Esophagus squamous epithelium (tissue), 5 donors: ENCODE results near the gene LMOD1. TPM values are rescaled to one million over a fixed set of nuclear protein-coding genes. Genes with fewer than 3 reads are reported as not detected.
A peak's percentile ranks its signal among the peaks of the same experiment; 100 is the strongest.
"Not testable (repeated sequence)": the region's sequence is repeated elsewhere in the genome, so short reads cannot be mapped to it uniquely, and the experiment has no call there.

ENCODE experiments used
- DNase-seq: peaks from one replicate; lab custom pipeline; 2025; lab: John Stamatoyannopoulos, UW
- H3K27ac ChIP-seq, 4 donors: fragments of 200-600 bp; sonication (generic); one replicate each; pipeline ENCODE4 v1.5.1; 2016 to 2019; ENCODE audit warnings: mild to moderate bottlenecking in 1 of 4
- H3K27me3 ChIP-seq, 4 donors: fragments of 200-600 bp; sonication (generic); 1 replicate in 3 of 4; 2 replicates in 1 of 4; pipeline versions ENCODE4 v1.5.1 to v1.6.0; 2017 to 2021; ENCODE audit warnings: antibody characterized with exemption in 1 of 4
- H3K36me3 ChIP-seq, 3 donors: fragments of 200-600 bp; sonication (generic); one replicate each; pipeline ENCODE4 v1.5.1; 2016 to 2019
- H3K4me1 ChIP-seq, 3 donors: fragments of 200-600 bp; sonication (generic); one replicate each; pipeline ENCODE4 v1.5.1; 2017 to 2019
- H3K4me3 ChIP-seq, 4 donors: fragments of 200-600 bp; sonication (generic); 1 replicate in 3 of 4; 2 replicates in 1 of 4; pipeline ENCODE4 v1.5.1; 2016 to 2019; ENCODE audit warnings: mild to moderate bottlenecking in 2 of 4, moderate library complexity in 1 of 4
- H3K9me3 ChIP-seq, 3 donors: fragments of 200-600 bp; sonication (generic); one replicate each; pipeline ENCODE4 v1.5.1; 2016 to 2019
- POLR2A ChIP-seq, 4 donors: fragments of 450-650 bp; IDR thresholded peaks; one replicate each; pipeline ENCODE4 v1.6.1; 2017; ENCODE audit warnings: antibody characterized with exemption in 4 of 4, mild to moderate bottlenecking in 4 of 4, moderate library complexity in 3 of 4
- WGBS, 2 donors: methylation state at CpG; one replicate each; pipeline ENCODE4 v1.1.5; 2018; 5-methylcytosine and 5-hydroxymethylcytosine counted together
- intact Hi-C: fragments of 100-400 bp; cut with DNase I; formaldehyde crosslinking; loops from one replicate; pipeline ENCODE4 v1.15.0; 2022
- total RNA-seq, 4 donors: library from RNA; depleted of rRNA; stranded (reverse); fragments of >200 nt; gene quantifications; one replicate each; pipeline ENCODE4 v1.1.0, GENCODE V29; 2016
- TF ChIP-seq, protein P1 (sequence below), 6 experiments: fragments of 450-650 bp in 4 of 6; fragments of 200-600 bp in 2 of 6; sonication (generic) in 2 of 6; IDR thresholded peaks; one replicate each; pipeline ENCODE4 v1.5.1; 2016 to 2019; ENCODE audit warnings: antibody characterized with exemption in 6 of 6, mild to moderate bottlenecking in 4 of 6, moderate library complexity in 4 of 6
- donor health status: DM: yes; HTN: yes; CAD: no.

The LMOD1 gene
- total RNA-seq, 4 donors from 2014 or later = 8.3 to 157 (median 38.6) TPM

DNA sequence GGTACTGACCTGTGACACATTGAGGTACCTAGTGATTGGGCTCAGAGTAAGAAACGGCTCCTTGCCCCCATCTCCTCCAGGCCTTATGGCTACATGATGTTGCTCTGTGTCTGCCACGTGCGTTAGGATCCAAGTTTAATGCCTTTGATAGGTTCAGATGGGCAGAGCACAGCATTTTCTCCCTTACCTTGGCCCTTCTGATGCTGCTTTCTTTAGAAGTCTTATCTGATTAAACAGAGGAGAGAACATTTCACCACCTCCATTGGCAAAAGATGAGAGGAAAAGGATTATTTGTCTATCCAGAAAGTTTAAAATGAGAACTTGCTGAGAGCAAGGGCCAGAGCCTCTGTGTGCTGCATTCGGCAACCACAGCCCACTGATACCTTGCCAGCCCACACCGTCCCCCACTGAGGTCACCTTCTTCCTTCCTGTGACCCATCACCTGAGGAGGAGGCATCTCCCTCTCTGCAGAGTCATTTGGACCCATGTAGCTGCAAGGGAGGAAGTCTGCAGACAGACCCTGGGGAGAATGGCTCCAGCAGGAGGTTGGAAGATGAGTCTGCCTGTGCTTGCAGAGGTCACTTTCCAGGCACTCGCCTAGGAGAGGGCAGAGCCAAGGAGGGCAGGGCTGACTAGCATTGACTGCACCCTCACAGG, 41.0 kb downstream of the LMOD1 start:
- Histone ChIP-seq H3K4me1 (peaks cover 5 to 84% (median 45%) of the 10 kb centered on the region in 3 donors), H3K4me3 (no peak overlapping the region), H3K36me3 (no peaks in the 10 kb centered on the region), H3K27me3 (no peaks in the 10 kb centered on the region), H3K9me3 (no peaks in the 10 kb centered on the region), H3K27ac (peak overlapping the region; percentile 67 to 91 (median 88))
- WGBS, 2 donors = 32 to 44% methylated on average over 6 of the region's 6 CpGs
- no peak for DNase-seq
- TF ChIP-seq POLR2A (IDR thresholded peaks at IDR 0.05) = no peak
- TF ChIP-seq, protein P1, sequence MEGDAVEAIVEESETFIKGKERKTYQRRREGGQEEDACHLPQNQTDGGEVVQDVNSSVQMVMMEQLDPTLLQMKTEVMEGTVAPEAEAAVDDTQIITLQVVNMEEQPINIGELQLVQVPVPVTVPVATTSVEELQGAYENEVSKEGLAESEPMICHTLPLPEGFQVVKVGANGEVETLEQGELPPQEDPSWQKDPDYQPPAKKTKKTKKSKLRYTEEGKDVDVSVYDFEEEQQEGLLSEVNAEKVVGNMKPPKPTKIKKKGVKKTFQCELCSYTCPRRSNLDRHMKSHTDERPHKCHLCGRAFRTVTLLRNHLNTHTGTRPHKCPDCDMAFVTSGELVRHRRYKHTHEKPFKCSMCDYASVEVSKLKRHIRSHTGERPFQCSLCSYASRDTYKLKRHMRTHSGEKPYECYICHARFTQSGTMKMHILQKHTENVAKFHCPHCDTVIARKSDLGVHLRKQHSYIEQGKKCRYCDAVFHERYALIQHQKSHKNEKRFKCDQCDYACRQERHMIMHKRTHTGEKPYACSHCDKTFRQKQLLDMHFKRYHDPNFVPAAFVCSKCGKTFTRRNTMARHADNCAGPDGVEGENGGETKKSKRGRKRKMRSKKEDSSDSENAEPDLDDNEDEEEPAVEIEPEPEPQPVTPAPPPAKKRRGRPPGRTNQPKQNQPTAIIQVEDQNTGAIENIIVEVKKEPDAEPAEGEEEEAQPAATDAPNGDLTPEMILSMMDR (IDR thresholded peaks at IDR 0.05) = no peak
- intact Hi-C loops = no loop called here

DNA sequence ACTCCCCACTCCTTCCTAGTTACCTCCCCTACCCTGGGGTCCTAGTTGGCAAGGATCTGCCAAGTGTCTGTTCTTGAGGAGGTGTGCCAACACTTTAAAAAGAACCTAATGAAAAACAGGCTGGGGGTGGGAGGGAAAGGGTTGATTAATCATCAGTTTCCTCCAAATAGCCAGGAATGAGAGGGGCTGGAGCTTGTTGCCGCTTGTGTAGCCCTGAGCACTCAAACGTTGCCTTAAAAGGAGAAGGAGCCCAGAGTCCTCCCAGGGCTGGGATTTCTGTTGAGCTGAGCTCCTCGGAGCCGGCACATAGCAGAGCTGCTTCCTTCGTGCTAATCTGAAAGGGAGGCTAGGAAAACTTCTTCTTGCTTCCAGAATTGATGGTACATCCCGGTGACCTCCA, 41.8 kb downstream of the LMOD1 start:
- H3K27ac ChIP-seq = peak overlapping the region; percentile 68 to 91 (median 88)
- DNase-seq = no peak
- 20 to 32% methylated on average over 6 of the region's 6 CpGs for WGBS, 2 donors
- TF ChIP-seq POLR2A (IDR thresholded peaks at IDR 0.05) = no peak
- TF ChIP-seq, protein P1 (IDR thresholded peaks at IDR 0.05) = no peak
- H3K36me3 ChIP-seq = no peaks in the 10 kb centered on the region
- H3K27me3 ChIP-seq = no peaks in the 10 kb centered on the region
- H3K4me1 ChIP-seq = peaks cover 5 to 83% (median 45%) of the 10 kb centered on the region in 3 donors
- intact Hi-C loops = no loop called here
- H3K4me3 ChIP-seq = no peak overlapping the region
- H3K9me3 ChIP-seq = no peaks in the 10 kb centered on the region

- H3K36me3 ChIP-seq = no peaks in the 10 kb centered on the region
- TF ChIP-seq, protein P1 (IDR thresholded peaks at IDR 0.05) = no peak
- TF ChIP-seq POLR2A (IDR thresholded peaks at IDR 0.05) = no peak
- DNase-seq = no peak
Observed at GRCh38 chr1:201903135-201903534, 43.2 kb downstream of the LMOD1 start.

GRCh38 chr1:201902198-201902597, 44.1 kb downstream of the LMOD1 start:
- Histone ChIP-seq H3K27me3 (no peaks in the 10 kb centered on the region), H3K27ac (peak overlapping the region; percentile 68 to 91 (median 88)), H3K9me3 (no peaks in the 10 kb centered on the region), H3K4me3 (no peak overlapping the region), H3K36me3 (no peaks in the 10 kb centered on the region), H3K4me1 (peaks cover 5 to 83% (median 41%) of the 10 kb centered on the region in 3 donors)
- intact Hi-C loops = no loop called here
- TF ChIP-seq, protein P1 (IDR thresholded peaks at IDR 0.05) = no peak
- no peak for TF ChIP-seq POLR2A (IDR thresholded peaks at IDR 0.05)
- DNase-seq = no peak
- WGBS, 2 donors = 70 to 75% methylated on average over 3 of the region's 3 CpGs

More at GRCh38 chr1:201903135-201903534, 43.2 kb downstream of the LMOD1 start:
- peaks cover 5 to 81% (median 41%) of the 10 kb centered on the region in 3 donors for H3K4me1 ChIP-seq
- intact Hi-C loops = no loop called here
- 80 to 84% methylated on average over 2 to 5 of the region's 5 CpGs for WGBS, 2 donors
- no peak overlapping the region for H3K4me3 ChIP-seq
- H3K27me3 ChIP-seq = no peaks in the 10 kb centered on the region
- peak overlapping the region; percentile 68 to 91 (median 88) for H3K27ac ChIP-seq
- no peaks in the 10 kb centered on the region for H3K9me3 ChIP-seq

- not testable (repeated sequence) for H3K9me3 ChIP-seq
- H3K27ac ChIP-seq = peak overlapping the region in 3 of 4 donors; percentile 75 to 85 (median 77)
- WGBS, 2 donors = 66 to 68% methylated on average over 6 of the region's 6 CpGs
Observed at GRCh38 chr1:201901036-201901435, 45.3 kb downstream of the LMOD1 start.

More at GRCh38 chr1:201901036-201901435, 45.3 kb downstream of the LMOD1 start:
- peaks cover 5 to 83% (median 31%) of the 10 kb centered on the region in 3 donors for H3K4me1 ChIP-seq
- H3K4me3 ChIP-seq, H3K27me3 ChIP-seq, H3K36me3 ChIP-seq, DNase-seq, intact Hi-C loops: not testable (repeated sequence)
